Stimulated activated effector memory CD8-positive, alpha-beta T cell treated with anti-CD3 and anti-CD28 coated beads, Interleukin-12 subunit alpha, Interleukin-12 subunit beta, amount 100 ng/mL, for 72 hours (primary cell): ENCODE data around the gene TMEM258.
A peak's percentile ranks its signal among the peaks of the same experiment; 100 is the strongest.

Experiments used
- ATAC-seq: fragments of 150-1000 bp; cut with Tn5 transposase; 2 replicates; pipeline ENCODE4 v1.10.0; 2021
- DNase-seq, 2 donors: peaks; one replicate each; pipeline ENCODE4 v3.0.0; 2021 to 2022; ENCODE audit warnings: low spot score in 2 of 2
- H3K27ac Mint-ChIP-seq: one replicate; pipeline ENCODE4 v1.8.0; 2022; ENCODE audit warnings: mild to moderate bottlenecking, mixed read lengths
- H3K36me3 Mint-ChIP-seq: one replicate; pipeline ENCODE4 v1.8.0; 2022; ENCODE audit warnings: mild to moderate bottlenecking, mixed read lengths
- H3K4me1 Mint-ChIP-seq: one replicate; pipeline ENCODE4 v1.8.0; 2022; ENCODE audit warnings: mixed read lengths
- H3K4me3 Mint-ChIP-seq: one replicate; pipeline ENCODE4 v1.8.0; 2022; ENCODE audit warnings: mild to moderate bottlenecking, mixed read lengths
- H3K9me3 Mint-ChIP-seq: one replicate; pipeline ENCODE4 v1.8.0; 2022; ENCODE audit warnings: mixed read lengths

Gene TMEM258

DNA sequence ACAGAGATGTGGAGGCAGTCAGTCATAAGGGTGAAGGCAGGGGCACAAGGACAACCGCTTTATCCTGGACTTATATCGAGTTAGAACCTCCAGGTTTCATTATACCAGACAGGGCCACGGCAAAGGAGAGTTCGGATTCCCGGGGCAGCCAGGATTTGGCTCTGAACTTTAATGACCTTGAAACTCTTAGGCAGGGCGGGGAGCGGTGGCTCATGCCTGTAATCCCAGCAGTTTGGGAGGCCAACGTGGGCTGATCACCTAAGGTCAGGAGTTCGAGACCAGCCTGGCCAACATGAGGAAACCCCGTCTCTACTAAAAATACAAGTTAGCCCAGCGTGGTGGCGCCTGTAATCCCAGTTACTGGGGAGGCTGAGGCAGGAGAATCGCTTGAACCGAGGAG lies 41.0 kb downstream of the TMEM258 start:
- ATAC-seq (no peak), DNase-seq (no peak)
- Mint-ChIP-seq H3K4me3 (peak overlapping the region; percentile 84), H3K36me3 (no peaks in the 10 kb centered on the region), H3K4me1 (peaks cover 29% of the 10 kb centered on the region), H3K27ac (no peak overlapping the region), H3K9me3 (no peaks in the 10 kb centered on the region)

DNA sequence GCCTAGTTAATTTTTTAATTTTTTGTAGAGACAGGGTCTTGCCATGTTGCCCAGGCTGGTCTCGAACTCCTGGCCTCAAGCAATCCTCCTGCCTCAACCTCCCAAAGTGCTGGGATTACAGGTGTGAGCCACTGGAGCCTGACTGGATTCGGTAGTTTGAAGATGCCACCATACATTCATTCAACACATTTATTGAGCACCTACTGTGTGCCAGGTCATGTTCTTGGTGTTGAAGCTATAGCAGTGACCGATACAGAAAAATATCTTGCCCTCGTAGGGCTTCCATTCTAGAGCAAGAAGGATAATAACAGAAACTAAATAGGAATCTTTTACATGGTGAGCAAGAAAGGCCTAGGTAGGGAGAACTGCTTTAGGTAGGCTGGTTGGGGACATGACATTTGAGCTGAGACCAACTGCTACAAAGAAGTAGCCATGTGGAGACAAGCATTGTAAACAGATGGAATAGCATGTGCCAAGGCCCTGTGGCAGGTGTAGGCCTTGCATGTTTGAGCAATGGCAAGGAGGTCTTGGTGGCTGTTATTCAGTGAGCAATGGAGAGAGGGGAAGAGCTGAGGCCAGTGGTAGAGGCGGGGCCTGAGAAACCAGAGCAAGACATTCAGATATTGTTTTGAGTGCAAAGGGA lies 41.6 kb downstream of the TMEM258 start:
- ATAC-seq (no peak), DNase-seq (no peak)
- Mint-ChIP-seq H3K9me3 (no peaks in the 10 kb centered on the region), H3K36me3 (no peaks in the 10 kb centered on the region), H3K27ac (no peak overlapping the region), H3K4me3 (peak overlapping the region; percentile 84), H3K4me1 (peaks cover 23% of the 10 kb centered on the region)

DNA sequence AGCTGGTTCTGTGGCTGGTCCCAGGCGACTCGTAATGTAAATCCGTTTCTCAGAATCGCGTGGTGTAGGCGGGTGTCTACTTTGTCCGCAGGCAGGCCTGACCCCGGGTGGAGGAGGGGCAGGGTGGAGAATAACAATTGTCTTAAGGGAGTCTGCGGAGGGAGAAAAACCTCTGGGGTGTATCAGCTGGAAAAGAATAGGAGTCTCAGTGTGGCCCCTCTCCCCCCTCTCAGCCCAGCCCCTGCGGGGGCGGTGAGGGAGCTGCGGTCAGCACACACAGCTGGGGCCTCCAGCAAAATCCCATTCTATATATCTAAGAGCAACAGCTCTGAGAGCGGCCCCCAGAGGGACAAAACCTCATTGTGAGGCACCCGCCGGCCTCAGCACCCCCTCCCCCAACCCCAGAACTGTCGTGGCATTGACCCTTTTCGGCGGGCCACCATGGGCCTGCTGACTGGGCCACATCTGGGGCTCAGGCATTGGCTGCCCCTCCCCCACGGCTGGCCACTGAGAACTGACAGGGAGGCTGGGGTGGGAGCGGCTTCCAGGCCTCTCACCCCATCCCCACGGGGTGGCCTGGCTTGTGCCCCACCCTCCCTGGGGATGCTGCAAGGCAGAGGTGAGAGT lies 42.7 kb downstream of the TMEM258 start:
- Mint-ChIP-seq H3K36me3 (no peaks in the 10 kb centered on the region), H3K27ac (no peak overlapping the region), H3K4me1 (peaks cover 19% of the 10 kb centered on the region), H3K4me3 (no peak overlapping the region), H3K9me3 (no peaks in the 10 kb centered on the region)
- ATAC-seq (no peak), DNase-seq (no peak)

DNA sequence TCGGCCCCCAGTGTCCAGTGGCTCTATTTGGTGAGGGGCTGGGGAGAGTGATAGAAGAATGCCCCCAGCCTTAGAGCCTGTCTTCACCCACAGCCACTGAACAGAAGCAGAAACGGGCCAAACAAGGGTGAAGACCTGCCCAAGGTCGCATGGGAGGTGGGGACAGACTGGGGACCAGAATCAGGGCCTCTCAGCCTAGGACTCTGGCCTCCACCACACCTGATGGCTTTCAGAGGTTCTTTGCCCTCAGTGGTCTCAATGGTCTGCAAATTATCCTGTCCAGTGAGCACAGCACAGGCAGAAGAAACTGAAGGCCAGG lies 44.5 kb downstream of the TMEM258 start:
- no peak overlapping the region for H3K27ac Mint-ChIP-seq
- no peak for ATAC-seq
- H3K4me1 Mint-ChIP-seq, result peaks cover 2% of the 10 kb centered on the region
- DNase-seq, result no peak
- H3K9me3 Mint-ChIP-seq, result no peaks in the 10 kb centered on the region
- no peak overlapping the region for H3K4me3 Mint-ChIP-seq
- H3K36me3 Mint-ChIP-seq, result no peaks in the 10 kb centered on the region

DNA sequence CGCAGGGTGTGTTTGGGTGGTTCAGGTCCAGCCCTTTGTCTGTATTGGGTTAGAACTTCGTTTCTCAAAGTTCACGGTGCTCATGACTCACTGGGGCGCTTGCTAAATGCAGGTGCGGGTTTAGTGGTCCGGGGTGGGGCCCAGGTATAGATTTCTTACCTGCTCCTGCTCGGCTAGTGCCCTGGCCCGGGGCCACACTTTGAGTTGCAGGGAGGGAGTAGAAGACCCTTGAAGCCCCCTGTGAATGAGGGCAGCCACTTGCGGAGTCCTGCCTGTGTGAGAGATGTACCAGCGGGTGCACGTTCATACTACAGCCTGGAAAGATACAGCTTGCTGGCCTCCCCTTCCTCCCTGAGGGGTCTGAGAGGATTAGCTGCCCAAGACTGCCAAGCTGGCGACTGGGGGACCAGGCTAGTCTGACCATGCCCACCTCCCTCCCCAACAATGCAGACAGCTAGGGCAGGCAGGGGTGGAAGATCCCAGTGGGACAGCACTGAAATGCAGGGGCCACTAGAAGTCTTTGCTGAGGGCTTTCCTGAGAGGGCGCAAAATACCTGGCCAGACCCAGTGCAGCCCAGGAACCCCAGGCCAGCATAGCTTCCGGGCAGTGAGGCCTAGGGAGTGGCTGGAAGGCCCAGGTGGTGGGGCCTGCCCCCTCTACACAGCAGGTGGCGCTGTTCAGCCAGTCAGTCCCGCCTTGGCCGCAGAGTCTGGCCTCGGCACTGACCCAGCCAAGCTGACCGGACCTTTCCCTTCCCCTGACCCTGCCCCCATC lies 45.0 kb downstream of the TMEM258 start:
- Mint-ChIP-seq H3K4me1 (no peaks in the 10 kb centered on the region), H3K27ac (no peak overlapping the region), H3K4me3 (no peak overlapping the region), H3K36me3 (no peaks in the 10 kb centered on the region), H3K9me3 (no peaks in the 10 kb centered on the region)
- peak; percentile 60 to 80 for DNase-seq
- ATAC-seq, result peak; percentile 63

DNA sequence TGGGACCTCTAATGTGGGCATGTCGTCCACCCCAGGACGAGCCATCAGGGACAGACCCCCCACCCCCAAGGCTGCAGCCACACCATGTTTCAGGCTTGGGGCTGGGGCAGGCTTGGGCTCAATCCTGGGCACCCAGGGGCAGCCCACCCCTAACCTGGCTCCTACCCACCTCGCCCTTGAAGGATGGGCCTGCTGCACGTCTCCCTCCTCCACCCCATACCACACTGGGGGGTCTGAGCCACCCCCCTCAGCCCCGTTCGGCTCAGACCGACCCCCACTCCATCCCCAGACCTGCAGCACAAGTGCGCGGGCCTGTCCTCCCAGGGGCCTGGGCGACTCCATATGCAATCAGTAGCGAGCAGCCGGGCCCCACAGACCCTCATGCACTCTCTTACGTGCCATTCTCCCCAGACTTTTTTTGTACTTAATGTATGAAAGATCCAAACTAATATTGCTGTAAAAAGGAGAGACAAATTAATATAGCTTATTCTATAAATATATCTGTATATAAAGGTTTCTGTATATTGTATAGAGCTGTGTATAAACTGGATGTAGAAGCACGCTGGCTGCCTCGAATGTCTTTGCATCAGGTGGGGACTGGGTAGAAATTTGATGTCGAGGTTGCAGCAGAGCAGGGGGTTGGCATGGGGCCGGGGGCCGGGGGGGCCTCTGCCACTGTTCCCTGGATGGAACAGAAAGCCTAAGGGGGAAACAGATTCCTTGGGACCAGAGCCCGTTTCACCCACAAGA lies 45.8 kb downstream of the TMEM258 start:
- Mint-ChIP-seq H3K36me3 (no peaks in the 10 kb centered on the region), H3K4me3 (no peak overlapping the region), H3K4me1 (no peaks in the 10 kb centered on the region), H3K27ac (peak overlapping the region; percentile 26), H3K9me3 (no peaks in the 10 kb centered on the region)
- DNase-seq (no peak), ATAC-seq (no peak)

DNA sequence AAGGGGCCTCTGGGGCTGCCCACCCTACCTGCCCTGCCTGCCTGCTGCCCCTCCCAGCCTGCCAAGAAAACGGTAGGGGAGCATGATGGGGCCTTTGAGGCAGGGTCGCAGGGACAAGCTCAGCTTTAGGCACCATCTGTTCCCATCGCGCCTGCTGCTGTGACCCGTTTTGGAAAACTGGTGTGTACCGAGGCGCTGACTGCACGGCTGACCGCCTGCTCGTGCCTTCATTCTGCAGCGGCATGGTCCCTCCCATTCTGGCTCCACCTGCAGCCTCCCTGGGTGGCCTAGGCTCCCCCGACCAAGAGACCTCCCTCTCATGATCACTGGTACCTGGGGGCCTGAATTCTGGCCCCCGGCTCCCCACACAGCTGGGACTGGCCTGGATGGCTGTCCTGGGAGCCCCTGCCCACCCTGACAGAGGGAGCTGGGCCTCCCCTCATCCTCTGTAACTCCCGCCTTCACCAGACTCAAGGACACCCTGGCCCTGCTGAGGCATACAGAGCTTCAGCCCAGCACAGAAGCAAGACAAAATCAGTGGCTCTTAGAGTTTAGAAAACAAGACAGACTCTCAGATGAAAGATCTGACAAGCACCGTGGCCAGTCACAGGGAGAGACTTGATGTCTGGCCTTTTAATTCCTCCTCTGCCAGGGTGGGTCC lies 46.5 kb downstream of the TMEM258 start:
- Mint-ChIP-seq H3K27ac (peak overlapping the region; percentile 26), H3K4me1 (no peaks in the 10 kb centered on the region), H3K36me3 (no peaks in the 10 kb centered on the region), H3K9me3 (no peaks in the 10 kb centered on the region), H3K4me3 (no peak overlapping the region)
- ATAC-seq, result no peak
- DNase-seq, result no peak

DNA sequence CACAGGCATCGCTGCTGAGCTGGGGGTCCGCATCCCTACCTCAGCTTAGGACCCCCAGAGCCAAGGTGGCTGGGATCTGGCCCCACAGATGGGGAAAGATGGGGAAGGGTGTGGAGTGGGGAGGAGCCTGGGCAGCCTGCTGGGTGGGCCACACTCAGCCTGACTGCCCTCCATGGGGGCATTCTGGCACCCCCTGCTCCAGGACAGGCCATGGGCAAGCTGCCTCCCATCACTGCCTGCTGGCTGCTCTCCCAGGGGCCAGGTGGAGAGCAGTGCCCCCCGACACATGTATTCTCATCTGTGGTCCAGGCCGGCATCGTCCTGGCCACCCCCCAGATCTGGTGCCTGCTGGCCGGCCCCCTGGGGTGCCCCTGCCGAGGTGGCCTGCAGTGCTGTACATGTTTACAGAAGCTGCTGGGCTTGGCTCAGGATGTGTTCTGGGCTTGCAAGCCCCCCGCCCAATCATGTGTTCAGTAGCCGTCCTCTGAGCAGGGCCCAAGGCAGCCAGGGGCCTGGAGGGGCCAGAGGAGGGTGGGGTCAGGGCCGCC lies 47.7 kb downstream of the TMEM258 start:
- Mint-ChIP-seq H3K36me3 (no peaks in the 10 kb centered on the region), H3K4me1 (no peaks in the 10 kb centered on the region), H3K9me3 (no peaks in the 10 kb centered on the region), H3K27ac (no peak overlapping the region), H3K4me3 (no peak overlapping the region)
- ATAC-seq (no peak), DNase-seq (no peak)

DNA sequence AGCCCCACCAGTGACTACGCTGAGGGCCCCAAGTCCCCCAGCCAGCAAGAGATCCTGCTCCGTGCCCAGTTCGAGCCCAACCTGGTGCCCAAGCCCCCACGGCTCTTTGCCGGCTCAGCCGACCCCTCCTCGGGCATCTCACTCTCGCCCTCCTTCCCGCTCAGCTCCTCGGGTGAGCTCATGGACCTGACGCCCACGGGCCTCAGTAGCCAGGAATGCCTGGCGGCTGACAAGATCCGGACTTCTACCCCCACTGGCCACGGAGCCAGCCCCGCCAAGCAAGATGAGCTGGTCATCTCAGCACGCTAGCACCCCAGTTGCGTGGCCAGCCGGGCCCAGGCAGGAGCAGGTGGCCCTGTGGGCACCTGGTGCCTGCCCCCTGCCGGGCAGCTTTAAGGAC lies 48.2 kb downstream of the TMEM258 start:
- DNase-seq (no peak), ATAC-seq (no peak)
- Mint-ChIP-seq H3K4me3 (no peak overlapping the region), H3K9me3 (no peaks in the 10 kb centered on the region), H3K36me3 (no peaks in the 10 kb centered on the region), H3K27ac (no peak overlapping the region), H3K4me1 (no peaks in the 10 kb centered on the region)

DNA sequence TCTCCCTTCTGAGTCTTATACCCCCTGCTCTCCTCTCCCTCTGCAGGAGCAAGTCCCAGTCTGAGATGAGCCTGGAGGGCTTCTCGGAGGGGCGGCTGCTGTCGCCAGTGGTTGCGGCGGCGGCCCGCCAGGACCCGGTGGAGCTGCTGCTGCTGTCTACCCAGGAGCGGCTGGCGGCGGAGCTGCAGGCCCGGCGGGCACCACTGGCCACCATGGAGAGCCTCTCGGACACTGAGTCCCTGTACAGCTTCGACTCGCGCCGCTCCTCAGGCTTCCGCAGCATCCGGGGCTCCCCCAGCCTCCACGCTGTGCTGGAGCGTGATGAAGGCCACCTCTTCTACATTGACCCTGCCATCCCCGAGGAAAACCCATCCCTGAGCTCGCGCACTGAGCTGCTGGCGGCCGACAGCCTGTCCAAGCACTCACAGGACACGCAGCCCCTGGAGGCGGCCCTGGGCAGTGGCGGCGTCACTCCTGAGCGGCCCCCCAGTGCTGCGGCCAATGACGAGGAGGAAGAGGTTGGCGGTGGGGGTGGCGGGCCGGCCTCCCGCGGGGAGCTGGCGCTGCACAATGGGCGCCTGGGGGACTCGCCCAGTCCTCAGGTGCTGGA lies 48.8 kb downstream of the TMEM258 start:
- Mint-ChIP-seq H3K4me3 (no peak overlapping the region), H3K4me1 (no peaks in the 10 kb centered on the region)

DNA sequence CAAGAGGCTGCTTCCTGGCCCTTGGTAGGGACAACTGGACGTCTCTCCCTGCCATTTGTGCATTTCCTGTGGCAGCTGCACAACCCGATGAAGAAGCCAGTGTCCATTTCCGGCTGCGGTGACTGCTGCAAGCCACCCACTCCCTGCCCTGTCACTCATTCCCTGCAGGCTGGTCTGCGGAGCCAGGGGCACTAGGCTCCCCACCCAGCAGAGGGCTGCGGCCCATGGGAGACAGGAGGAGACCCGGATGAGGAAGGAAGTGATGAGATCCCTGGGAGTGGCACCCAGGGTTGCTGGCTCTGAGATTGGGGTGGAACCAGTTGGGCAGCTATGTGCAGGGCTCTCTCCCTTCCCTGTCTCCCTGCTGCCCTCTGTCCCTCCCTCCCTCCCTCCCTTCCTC lies 50.0 kb downstream of the TMEM258 start:
- Mint-ChIP-seq H3K4me3 (no peak overlapping the region), H3K36me3 (no peaks in the 10 kb centered on the region), H3K27ac (no peak overlapping the region), H3K9me3 (no peaks in the 10 kb centered on the region), H3K4me1 (no peaks in the 10 kb centered on the region)
- DNase-seq (no peak), ATAC-seq (no peak)

More for the DNA sequence above, 48.8 kb downstream of the TMEM258 start:
- DNase-seq (no peak), ATAC-seq (no peak)
- Mint-ChIP-seq H3K9me3 (no peaks in the 10 kb centered on the region), H3K27ac (no peak overlapping the region), H3K36me3 (no peaks in the 10 kb centered on the region)

DNA sequence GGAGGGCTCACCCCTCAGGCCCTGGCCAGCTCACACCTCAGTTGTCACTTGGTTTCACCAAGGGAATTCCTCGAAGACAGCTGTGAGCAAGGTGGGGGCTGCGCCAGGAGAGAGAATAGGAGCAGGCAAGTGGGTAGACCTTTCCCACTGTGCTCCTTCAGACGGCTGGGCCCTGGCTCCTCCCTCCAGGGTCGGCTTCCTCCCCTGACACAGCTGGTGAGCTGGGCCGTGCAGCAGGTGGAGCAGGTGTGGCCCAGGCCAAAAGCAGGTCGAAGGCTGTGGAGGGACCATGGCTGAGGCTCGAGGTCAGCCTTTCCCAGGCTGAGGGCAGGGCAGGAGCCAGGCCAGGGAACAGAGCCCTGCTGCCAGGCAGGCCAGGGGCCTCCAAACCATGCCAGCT lies 52.4 kb downstream of the TMEM258 start:
- Mint-ChIP-seq H3K9me3 (no peaks in the 10 kb centered on the region), H3K36me3 (no peaks in the 10 kb centered on the region), H3K4me3 (no peak overlapping the region), H3K27ac (no peak overlapping the region), H3K4me1 (no peaks in the 10 kb centered on the region)
- no peak for ATAC-seq
- DNase-seq, result no peak

DNA sequence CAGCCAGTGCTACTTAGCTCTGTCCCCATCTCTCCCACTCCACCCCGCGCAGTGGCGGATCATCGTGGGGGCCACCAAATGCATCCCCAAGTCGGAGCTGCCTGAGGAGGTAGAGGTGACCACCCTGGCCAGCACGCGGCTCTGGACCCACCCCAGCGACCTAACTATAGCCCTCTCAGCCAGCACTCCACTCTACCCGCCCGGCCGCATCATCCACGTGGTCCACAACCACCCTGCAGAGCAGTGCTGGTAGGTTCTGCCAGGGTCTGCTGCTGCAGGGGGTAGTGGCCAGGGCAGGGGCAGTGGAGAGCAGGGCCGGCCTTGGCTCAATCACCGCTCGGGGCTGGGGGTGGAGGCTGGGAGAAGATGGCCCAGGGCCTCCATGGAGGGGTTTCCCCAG lies 53.0 kb downstream of the TMEM258 start:
- no peaks in the 10 kb centered on the region for H3K36me3 Mint-ChIP-seq
- no peak for DNase-seq
- no peak overlapping the region for H3K27ac Mint-ChIP-seq
- H3K9me3 Mint-ChIP-seq, result no peaks in the 10 kb centered on the region
- H3K4me3 Mint-ChIP-seq, result no peak overlapping the region
- ATAC-seq, result no peak
- no peaks in the 10 kb centered on the region for H3K4me1 Mint-ChIP-seq
